Heart left ventricle (tissue), 13 donors: Measurements from ENCODE around the gene RMND1.

ENCODE experiments used
- CTCF ChIP-seq, 12 donors: fragments of 200-600 bp; sonication (generic) in 4 of 12; IDR thresholded peaks; one replicate each; pipeline versions ENCODE4 v1.5.0 to v1.8.0; 2018 to 2022; ENCODE audit warnings: antibody characterized with exemption in 12 of 12, mild to moderate bottlenecking in 5 of 12
- POLR2A ChIP-seq, 2 donors: fragments of 450-650 bp; IDR thresholded peaks; one replicate each; pipeline ENCODE4 v1.6.1; 2017; ENCODE audit warnings: antibody characterized with exemption in 2 of 2, mild to moderate bottlenecking in 2 of 2, moderate library complexity in 2 of 2
- donor health status: ischemic (EF 13 %, LVEDD 7.1; RV severe dilation, severe dysfunction).
- donor health status: DM: no; HTN: yes; CAD: no.
- donor health status: DM: no; HTN: no; CAD: no.
- donor health status: ischemic (EF 25% LVEDD 6.9; RV normal size, moderate dysfunction).
- donor health status: ischemic (EF 25% LVEDD 5.7; RV mildly dilated, moderate dysfunction).
- donor health status: ischemic (EF 35%, LVEDD 5.7; RV mildly dilated, moderate dysfunction).
- donor health status: nonischemic (EF 11% LVEDD 7.7; RV severe dilation, severe dysfunction).
- donor health status: DM: yes; HTN: yes; CAD: no.
- donor health status: PGD.
- donor health status: ischemic (EF 29% LVEDD 5.4; RV normal size, mild dysfunction).
- donor health status: nonischemic (EF 23%, LVEDD 6.1; RV moderate dilation, normal function).

- TF ChIP-seq CTCF (IDR thresholded peaks at IDR 0.05) (peak; percentile 74 to 93 (median 84)), POLR2A (IDR thresholded peaks at IDR 0.05) (no peak)
Measured at GRCh38 chr6:151475653-151476523, 24.0 kb upstream of the RMND1 start.
